ENCODE results near the gene ATP6V0A1. TPM values are rescaled to one million over a fixed set of nuclear protein-coding genes. Genes with fewer than 3 reads are reported as not detected.
"Not testable (repeated sequence)": the region's sequence is repeated elsewhere in the genome, so short reads cannot be mapped to it uniquely, and the experiment has no call there.

The ATP6V0A1 gene
- total RNA-seq, 1 experiment from 2014 or later = 112 TPM

GRCh38 chr17:42530952-42531454, 72.3 kb downstream of the ATP6V0A1 start:
- DNase-seq (ENCODE audit: low spot score) = no peak
- in situ Hi-C loops (cut with HindIII; ENCODE audit: low sequenced_read_pairs) = loop anchor here (10.0 kb wide), 1 partner anchor 154 kb away; the partner anchor contains the start of genes CCR10 and CNTNAP1

- peak; percentile 54 for DNase-seq (ENCODE audit: low spot score)
- in situ Hi-C loops (cut with HindIII; ENCODE audit: low sequenced_read_pairs) = loop anchor here (10.0 kb wide), 1 partner anchor 153 kb away; the partner anchor contains the start of genes CCR10 and CNTNAP1
Measured at GRCh38 chr17:42531455-42532354, 73.0 kb downstream of the ATP6V0A1 start.

- no peak for DNase-seq (ENCODE audit: low spot score)
- in situ Hi-C loops (cut with HindIII; ENCODE audit: low sequenced_read_pairs) = loop anchor here (10.0 kb wide), 1 partner anchor 149 kb away; the partner anchor contains the start of genes CCR10 and CNTNAP1
Measured at GRCh38 chr17:42535155-42536047, 76.7 kb downstream of the ATP6V0A1 start.

- in situ Hi-C loops (cut with HindIII; ENCODE audit: low sequenced_read_pairs) = loop anchor here (10.0 kb wide), 1 partner anchor 149 kb away; the partner anchor contains the start of genes CCR10 and CNTNAP1
Measured at GRCh38 chr17:42536048-42536371, 77.3 kb downstream of the ATP6V0A1 start, which contains the start of gene NAGLU. Gene NAGLU (plus strand): TSS chr17:42536241. CDS start chr17:42536273, 32 bp downstream.

GRCh38 chr17:42536372-42537155, 77.9 kb downstream of the ATP6V0A1 start:
- peak; percentile 77 for DNase-seq (ENCODE audit: low spot score)
- in situ Hi-C loops (cut with HindIII; ENCODE audit: low sequenced_read_pairs) = loop anchor here (10.0 kb wide), 1 partner anchor 148 kb away; the partner anchor contains the start of genes CCR10 and CNTNAP1

More at GRCh38 chr17:42536048-42536371, 77.3 kb downstream of the ATP6V0A1 start, which contains the start of gene NAGLU:
- DNase-seq (ENCODE audit: low spot score) = peak; percentile 80

GRCh38 chr17:42537156-42537805, 78.6 kb downstream of the ATP6V0A1 start:
- in situ Hi-C loops (cut with HindIII; ENCODE audit: low sequenced_read_pairs) = loop anchor here (10.0 kb wide), 1 partner anchor 148 kb away; the partner anchor contains the start of genes CCR10 and CNTNAP1
- no peak for DNase-seq (ENCODE audit: low spot score)

GRCh38 chr17:42537826-42538451, 79.3 kb downstream of the ATP6V0A1 start:
- DNase-seq (ENCODE audit: low spot score) = no peak
- in situ Hi-C loops (cut with HindIII; ENCODE audit: low sequenced_read_pairs) = loop anchor here (10.0 kb wide), 1 partner anchor 147 kb away; the partner anchor contains the start of genes CCR10 and CNTNAP1

GRCh38 chr17:42538482-42538881, 79.8 kb downstream of the ATP6V0A1 start:
- in situ Hi-C loops (cut with HindIII; ENCODE audit: low sequenced_read_pairs) = loop anchor here (10.0 kb wide), 1 partner anchor 146 kb away; the partner anchor contains the start of genes CCR10 and CNTNAP1
- DNase-seq (ENCODE audit: low spot score) = no peak

GRCh38 chr17:42540558-42540957, 81.9 kb downstream of the ATP6V0A1 start:
- in situ Hi-C loops (cut with HindIII; ENCODE audit: low sequenced_read_pairs); DNase-seq (ENCODE audit: low spot score): not testable (repeated sequence)

- no peak for DNase-seq (ENCODE audit: low spot score)
Measured at GRCh38 chr17:42541041-42541833, 82.6 kb downstream of the ATP6V0A1 start.

GRCh38 chr17:42543190-42544079, 84.8 kb downstream of the ATP6V0A1 start:
- DNase-seq (ENCODE audit: low spot score) = no peak
- in situ Hi-C loops (cut with HindIII; ENCODE audit: low sequenced_read_pairs) = no loop called here

More at GRCh38 chr17:42541041-42541833, 82.6 kb downstream of the ATP6V0A1 start:
- in situ Hi-C loops (cut with HindIII; ENCODE audit: low sequenced_read_pairs) = no loop called here

- in situ Hi-C loops (cut with HindIII; ENCODE audit: low sequenced_read_pairs) = no loop called here
- no peak for DNase-seq (ENCODE audit: low spot score)
Measured at GRCh38 chr17:42544874-42545283, 86.2 kb downstream of the ATP6V0A1 start.

- in situ Hi-C loops (cut with HindIII; ENCODE audit: low sequenced_read_pairs) = not testable (repeated sequence)
Measured at GRCh38 chr17:42545755-42546505, 87.3 kb downstream of the ATP6V0A1 start.

GRCh38 chr17:42547001-42547461, 88.4 kb downstream of the ATP6V0A1 start:
- DNase-seq (ENCODE audit: low spot score) = no peak
- in situ Hi-C loops (cut with HindIII; ENCODE audit: low sequenced_read_pairs) = no loop called here

More at GRCh38 chr17:42545755-42546505, 87.3 kb downstream of the ATP6V0A1 start:
- not testable (repeated sequence) for DNase-seq (ENCODE audit: low spot score)

GRCh38 chr17:42547698-42548069, 89.0 kb downstream of the ATP6V0A1 start:
- no peak for DNase-seq (ENCODE audit: low spot score)
- in situ Hi-C loops (cut with HindIII; ENCODE audit: low sequenced_read_pairs) = no loop called here

Measured in G401 (cell line).